Measurements from ENCODE around the gene RAB6A. TPM values are rescaled to one million over a fixed set of nuclear protein-coding genes. Genes with fewer than 3 reads are reported as not detected.

The RAB6A gene
- polyA plus RNA-seq, 1 experiment = 153 TPM

- no peak for DNase-seq (ENCODE audit: low read depth, low spot score)
- Histone ChIP-seq H3K9me3 (ENCODE audit: control insufficient read depth, insufficient read depth, low read length) (no peaks in the 10 kb centered on the region), H3K27me3 (ENCODE audit: control insufficient read depth, insufficient read depth, low read length) (peaks cover 4% of the 10 kb centered on the region), H3K4me3 (ENCODE audit: low read depth, low read length) (no peak overlapping the region), H3K27ac (ENCODE audit: low read depth, low read length) (no peak overlapping the region)
- no peak for TF ChIP-seq CTCF (IDR thresholded peaks at IDR 0.05; ENCODE audit: low read depth, low read length)
- POLR2A ChIA-PET = no interaction called here
- CTCF ChIA-PET = interaction anchor here (1.6 to 4.8 kb wide), 2 partner anchors 10 to 157 kb away, joined by 3 to 35 read pairs; no protein-coding TSS in a partner anchor
These were observed 125.2 kb downstream of the RAB6A start for GRCh38 chr11:73635721-73636120.

- POLR2A ChIA-PET = no interaction called here
- Histone ChIP-seq H3K4me3 (ENCODE audit: low read depth, low read length) (no peak overlapping the region), H3K27me3 (ENCODE audit: control insufficient read depth, insufficient read depth, low read length) (peaks cover 9% of the 10 kb centered on the region), H3K9me3 (ENCODE audit: control insufficient read depth, insufficient read depth, low read length) (no peaks in the 10 kb centered on the region), H3K27ac (ENCODE audit: low read depth, low read length) (no peak overlapping the region)
- TF ChIP-seq CTCF (IDR thresholded peaks at IDR 0.05; ENCODE audit: low read depth, low read length) = no peak
- CTCF ChIA-PET = interaction anchor here (1.0 kb wide), 1 partner anchor 155 kb away, joined by 4 read pairs; no protein-coding TSS in a partner anchor
- no peak for DNase-seq (ENCODE audit: low read depth, low spot score)
These were observed 126.9 kb downstream of the RAB6A start for GRCh38 chr11:73633999-73634398.

- POLR2A ChIA-PET = no interaction called here
- DNase-seq (ENCODE audit: low read depth, low spot score) = no peak
- no peaks in the 10 kb centered on the region for H3K9me3 ChIP-seq (ENCODE audit: control insufficient read depth, insufficient read depth, low read length)
- peaks cover 9% of the 10 kb centered on the region for H3K27me3 ChIP-seq (ENCODE audit: control insufficient read depth, insufficient read depth, low read length)
- no peak overlapping the region for H3K4me3 ChIP-seq (ENCODE audit: low read depth, low read length)
- no peak overlapping the region for H3K27ac ChIP-seq (ENCODE audit: low read depth, low read length)
- TF ChIP-seq CTCF (IDR thresholded peaks at IDR 0.05; ENCODE audit: low read depth, low read length) = no peak
- CTCF ChIA-PET = no interaction called here
These were observed 127.9 kb downstream of the RAB6A start for GRCh38 chr11:73632996-73633395.

- Histone ChIP-seq H3K27me3 (ENCODE audit: control insufficient read depth, insufficient read depth, low read length) (peaks cover 10% of the 10 kb centered on the region), H3K9me3 (ENCODE audit: control insufficient read depth, insufficient read depth, low read length) (no peaks in the 10 kb centered on the region), H3K4me3 (ENCODE audit: low read depth, low read length) (no peak overlapping the region), H3K27ac (ENCODE audit: low read depth, low read length) (no peak overlapping the region)
- TF ChIP-seq CTCF (IDR thresholded peaks at IDR 0.05; ENCODE audit: low read depth, low read length) = no peak
- ChIA-PET CTCF (interaction anchor here (1.4 to 2.6 kb wide), 3 partner anchors 30 to 279 kb away, joined by 5 to 7 read pairs (median 5); no protein-coding TSS in a partner anchor), POLR2A (no interaction called here)
- DNase-seq (ENCODE audit: low read depth, low spot score) = no peak
These were observed 131.0 kb downstream of the RAB6A start for GRCh38 chr11:73629907-73630306.

- no peak overlapping the region for H3K27ac ChIP-seq (ENCODE audit: low read depth, low read length)
- H3K27me3 ChIP-seq (ENCODE audit: control insufficient read depth, insufficient read depth, low read length) = peaks cover 26% of the 10 kb centered on the region
- ChIA-PET CTCF (interaction anchor here (0.5 to 6.6 kb wide), 68 partner anchors 9 to 524 kb away, joined by 3 to 125 read pairs (median 5); partner anchors contain the start of genes PLEKHB1, RAB6A and RELT), POLR2A (interaction anchor here (1.0 kb wide), 1 partner anchor 35 kb away, joined by 3 read pairs; no protein-coding TSS in a partner anchor)
- H3K4me3 ChIP-seq (ENCODE audit: low read depth, low read length) = no peak overlapping the region; the same call in 1 of the 2 replicates
- no peaks in the 10 kb centered on the region for H3K9me3 ChIP-seq (ENCODE audit: control insufficient read depth, insufficient read depth, low read length)
- peak; percentile 94 for TF ChIP-seq CTCF (IDR thresholded peaks at IDR 0.05; ENCODE audit: low read depth, low read length)
- peak; percentile 23 for DNase-seq (ENCODE audit: low read depth, low spot score)
These were observed 135.1 kb downstream of the RAB6A start for GRCh38 chr11:73625696-73626318.

All from AG04450 (cell line).